ENCODE results near the gene CAMK2A.

The CAMK2A gene

GRCh38 chr5:150195736-150196485 lies 93.7 kb downstream of the CAMK2A start:
- Histone ChIP-seq H2AFZ (ENCODE audit: low read depth) (no peak overlapping the region), H3K4me1 (ENCODE audit: low read depth, poor library complexity, severe bottlenecking) (no peaks in the 10 kb centered on the region), H3K36me3 (ENCODE audit: insufficient read depth) (no peaks in the 10 kb centered on the region), H4K20me1 (ENCODE audit: insufficient read depth) (no peaks in the 10 kb centered on the region), H3K4me3 (IDR thresholded peaks at IDR 0.05; ENCODE audit: insufficient read depth, low read depth, low read length) (no peak overlapping the region), H3K27me3 (ENCODE audit: insufficient read depth, low read depth) (no peaks in the 10 kb centered on the region), H3K4me2 (no peak overlapping the region), H3K9ac (no peak overlapping the region), H3K79me2 (ENCODE audit: insufficient read depth, low read depth) (no peaks in the 10 kb centered on the region), H3K27ac (no peak overlapping the region)
- no peak for TF ChIP-seq CTCF (conservative IDR thresholded peaks at IDR 0.05; ENCODE audit: low read depth, low read length)

GRCh38 chr5:150192462-150192861 lies 97.1 kb downstream of the CAMK2A start:
- no peak overlapping the region for H3K27ac ChIP-seq
- no peaks in the 10 kb centered on the region for H3K27me3 ChIP-seq (ENCODE audit: insufficient read depth, low read depth)
- no peaks in the 10 kb centered on the region for H3K4me1 ChIP-seq (ENCODE audit: low read depth, poor library complexity, severe bottlenecking)
- H3K36me3 ChIP-seq (ENCODE audit: insufficient read depth), result no peaks in the 10 kb centered on the region
- H3K4me2 ChIP-seq, result no peak overlapping the region
- no peak overlapping the region for H3K9ac ChIP-seq
- H4K20me1 ChIP-seq (ENCODE audit: insufficient read depth), result no peaks in the 10 kb centered on the region
- no peak for TF ChIP-seq CTCF (conservative IDR thresholded peaks at IDR 0.05; ENCODE audit: low read depth, low read length)
- H2AFZ ChIP-seq (ENCODE audit: low read depth), result no peak overlapping the region
- no peak overlapping the region for H3K4me3 ChIP-seq (IDR thresholded peaks at IDR 0.05; ENCODE audit: insufficient read depth, low read depth, low read length)
- H3K79me2 ChIP-seq (ENCODE audit: insufficient read depth, low read depth), result no peaks in the 10 kb centered on the region

- H3K4me2 ChIP-seq, result no peak overlapping the region
- H3K4me3 ChIP-seq (IDR thresholded peaks at IDR 0.05; ENCODE audit: insufficient read depth, low read depth, low read length), result no peak overlapping the region
- no peak overlapping the region for H3K27ac ChIP-seq
- no peak overlapping the region for H3K9ac ChIP-seq
- no peak for TF ChIP-seq CTCF (conservative IDR thresholded peaks at IDR 0.05; ENCODE audit: low read depth, low read length)
- no peaks in the 10 kb centered on the region for H4K20me1 ChIP-seq (ENCODE audit: insufficient read depth)
- no peaks in the 10 kb centered on the region for H3K79me2 ChIP-seq (ENCODE audit: insufficient read depth, low read depth)
- no peaks in the 10 kb centered on the region for H3K36me3 ChIP-seq (ENCODE audit: insufficient read depth)
- H3K27me3 ChIP-seq (ENCODE audit: insufficient read depth, low read depth), result no peaks in the 10 kb centered on the region
- no peak overlapping the region for H2AFZ ChIP-seq (ENCODE audit: low read depth)
- H3K4me1 ChIP-seq (ENCODE audit: low read depth, poor library complexity, severe bottlenecking), result no peaks in the 10 kb centered on the region
These were observed 98.6 kb downstream of the CAMK2A start for GRCh38 chr5:150190987-150191386.

- Histone ChIP-seq H2AFZ (ENCODE audit: low read depth) (no peak overlapping the region), H3K27ac (no peak overlapping the region), H3K4me3 (IDR thresholded peaks at IDR 0.05; ENCODE audit: insufficient read depth, low read depth, low read length) (no peak overlapping the region), H3K4me1 (ENCODE audit: low read depth, poor library complexity, severe bottlenecking) (no peaks in the 10 kb centered on the region), H3K4me2 (no peak overlapping the region), H3K36me3 (ENCODE audit: insufficient read depth) (no peaks in the 10 kb centered on the region), H3K79me2 (ENCODE audit: insufficient read depth, low read depth) (no peaks in the 10 kb centered on the region), H4K20me1 (ENCODE audit: insufficient read depth) (no peaks in the 10 kb centered on the region), H3K9ac (no peak overlapping the region), H3K27me3 (ENCODE audit: insufficient read depth, low read depth) (no peaks in the 10 kb centered on the region)
- TF ChIP-seq CTCF (conservative IDR thresholded peaks at IDR 0.05; ENCODE audit: low read depth, low read length), result no peak
These were observed 99.0 kb downstream of the CAMK2A start for GRCh38 chr5:150190503-150190979.
